ENCODE measurements around the gene SDC1. TPM values are rescaled to one million over a fixed set of nuclear protein-coding genes. Genes with fewer than 3 reads are reported as not detected.

Gene SDC1
- total RNA-seq, 1 donor from 2014 or later, result 2.1 TPM

DNA sequence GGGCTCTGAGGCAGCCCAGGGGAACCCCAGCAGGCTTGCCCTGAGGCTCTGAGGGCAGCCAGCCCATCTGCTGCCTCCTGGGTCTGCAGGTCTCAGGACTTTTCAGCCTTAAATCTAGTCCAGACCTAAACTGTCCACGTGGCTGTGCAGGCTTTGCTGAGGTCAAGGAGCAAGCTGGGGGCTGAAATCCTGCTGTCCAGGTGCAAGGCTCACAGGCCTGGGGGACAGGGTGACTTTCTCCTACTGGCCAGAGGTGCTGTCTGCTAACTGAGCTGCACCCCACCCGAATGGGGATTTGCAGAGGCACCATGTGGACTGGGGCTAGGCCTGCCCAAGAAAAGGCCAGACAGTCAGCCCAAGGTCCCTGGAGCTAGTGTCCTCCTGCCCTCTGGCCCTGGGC lies 32.1 kb downstream of the SDC1 start:
- no peaks in the 10 kb centered on the region for H3K9me3 ChIP-seq (ENCODE audit: control insufficient read depth in 3 of 3, low read length in 3 of 3)
- H3K36me3 ChIP-seq (ENCODE audit: control insufficient read depth in 3 of 3, insufficient read depth in 3 of 3, low read length in 3 of 3), result no peaks in the 10 kb centered on the region
- peaks cover 0 to 3% (median 0%) of the 10 kb centered on the region in 3 donors for H3K27me3 ChIP-seq (ENCODE audit: control insufficient read depth in 3 of 3, insufficient read depth in 3 of 3, low read length in 3 of 3)
- no peak overlapping the region for H3K27ac ChIP-seq (ENCODE audit: low read depth, low read length)
- H3K9ac ChIP-seq (ENCODE audit: low read depth in 1 of 3, low read length in 3 of 3), result no peak overlapping the region
- H3K4me3 ChIP-seq (ENCODE audit: low read length in 3 of 3), result no peak overlapping the region
- no peaks in the 10 kb centered on the region for H3K4me1 ChIP-seq (ENCODE audit: control insufficient read depth in 3 of 3, insufficient read depth in 3 of 3, low read length in 3 of 3)

DNA sequence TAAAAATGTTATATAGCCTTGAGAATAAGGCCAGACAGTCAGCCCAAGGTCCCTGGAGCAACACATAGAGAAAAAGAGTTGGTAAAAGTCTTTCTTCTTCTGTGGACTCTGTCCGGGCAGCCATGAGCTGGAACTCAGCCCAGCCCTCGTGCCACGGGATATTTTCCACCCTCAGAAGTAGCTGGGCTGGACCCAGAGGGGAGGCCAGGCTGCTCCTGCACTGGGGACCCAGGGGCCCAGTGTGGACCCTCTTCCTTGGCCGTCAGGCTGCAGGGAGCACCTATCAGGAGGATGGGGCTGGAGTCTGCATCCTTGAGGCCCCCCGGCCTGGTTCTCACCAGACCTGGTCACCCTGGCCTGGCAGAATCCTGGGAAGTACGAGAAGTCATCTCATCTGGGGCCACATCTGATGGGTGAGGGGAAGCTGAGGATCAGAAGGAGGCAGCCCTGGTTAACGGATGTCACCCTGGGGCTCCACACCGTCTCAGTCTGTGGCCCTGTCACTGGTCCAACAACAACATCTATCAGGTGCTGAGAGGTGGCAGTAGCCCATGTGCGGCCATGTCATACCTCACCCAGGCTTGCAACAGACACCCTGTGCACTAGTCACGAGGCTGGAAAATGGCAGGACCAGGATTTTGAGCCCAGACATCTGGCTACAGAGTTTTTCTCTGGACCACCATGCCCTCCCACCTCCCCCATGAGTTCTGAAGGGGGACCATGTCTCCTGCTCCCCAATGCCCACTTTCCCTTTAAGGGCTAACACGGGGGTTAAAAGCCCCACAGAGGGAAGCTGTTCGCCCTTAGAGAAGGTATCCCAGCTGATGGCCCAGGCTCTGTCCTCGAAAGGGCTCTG lies 33.0 kb downstream of the SDC1 start:
- no peak overlapping the region for H3K9ac ChIP-seq (ENCODE audit: low read depth in 1 of 3, low read length in 3 of 3)
- no peaks in the 10 kb centered on the region for H3K4me1 ChIP-seq (ENCODE audit: control insufficient read depth in 3 of 3, insufficient read depth in 3 of 3, low read length in 3 of 3)
- H3K4me3 ChIP-seq (ENCODE audit: low read length in 3 of 3), result no peak overlapping the region
- no peaks in the 10 kb centered on the region for H3K36me3 ChIP-seq (ENCODE audit: control insufficient read depth in 3 of 3, insufficient read depth in 3 of 3, low read length in 3 of 3)
- H3K9me3 ChIP-seq (ENCODE audit: control insufficient read depth in 3 of 3, low read length in 3 of 3), result no peaks in the 10 kb centered on the region
- H3K27me3 ChIP-seq (ENCODE audit: control insufficient read depth in 3 of 3, insufficient read depth in 3 of 3, low read length in 3 of 3), result peaks cover 0 to 6% (median 0%) of the 10 kb centered on the region in 3 donors
- no peak overlapping the region for H3K27ac ChIP-seq (ENCODE audit: low read depth, low read length)

DNA sequence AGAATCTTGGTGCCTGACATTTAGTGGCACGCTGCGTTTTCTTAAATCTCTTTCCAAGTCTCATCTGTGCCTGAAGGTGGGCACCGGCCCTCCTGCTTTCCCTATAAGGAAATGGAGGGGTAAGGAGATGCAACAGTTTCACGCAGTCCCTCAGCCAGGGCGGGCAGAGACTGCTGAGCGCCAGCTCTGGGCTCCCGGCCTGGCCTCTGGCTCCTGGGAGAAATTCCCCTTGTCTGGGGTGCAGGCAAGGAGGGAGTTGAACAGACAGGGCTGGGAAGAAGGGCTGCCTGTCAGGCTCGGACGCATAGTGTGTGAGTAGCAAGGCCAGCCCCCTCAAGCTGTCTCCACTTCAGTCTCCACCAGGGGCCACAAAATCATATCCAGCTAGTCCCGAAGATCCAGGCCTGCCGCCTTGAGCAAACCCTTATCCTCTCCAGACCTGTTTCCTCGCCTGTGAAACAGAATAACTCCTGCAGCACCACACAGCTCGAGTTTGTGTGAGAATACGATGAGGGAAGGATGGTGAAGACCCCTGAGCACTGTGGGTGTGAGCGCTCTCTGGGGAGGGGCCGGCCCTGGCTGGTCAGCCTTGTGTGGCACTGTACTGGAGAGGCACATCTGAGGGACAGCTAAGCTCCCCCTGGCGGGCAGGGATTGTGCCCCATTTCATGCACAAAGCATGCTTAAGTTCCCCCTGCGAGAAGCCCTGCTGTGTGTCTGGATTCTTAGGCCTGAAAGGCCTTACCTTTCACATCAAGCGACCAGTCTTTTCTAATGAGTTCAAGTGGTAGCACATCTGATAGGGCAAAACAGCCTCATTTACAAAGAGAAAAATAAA lies 33.8 kb downstream of the SDC1 start:
- H3K36me3 ChIP-seq (ENCODE audit: control insufficient read depth in 3 of 3, insufficient read depth in 3 of 3, low read length in 3 of 3), result no peaks in the 10 kb centered on the region
- H3K4me3 ChIP-seq (ENCODE audit: low read length in 3 of 3), result no peak overlapping the region
- H3K27ac ChIP-seq (ENCODE audit: low read depth, low read length), result no peak overlapping the region
- H3K27me3 ChIP-seq (ENCODE audit: control insufficient read depth in 3 of 3, insufficient read depth in 3 of 3, low read length in 3 of 3), result peaks cover 0 to 10% (median 0%) of the 10 kb centered on the region in 3 donors
- H3K4me1 ChIP-seq (ENCODE audit: control insufficient read depth in 3 of 3, insufficient read depth in 3 of 3, low read length in 3 of 3), result no peaks in the 10 kb centered on the region
- no peak overlapping the region for H3K9ac ChIP-seq (ENCODE audit: low read depth in 1 of 3, low read length in 3 of 3)
- H3K9me3 ChIP-seq (ENCODE audit: control insufficient read depth in 3 of 3, low read length in 3 of 3), result no peaks in the 10 kb centered on the region

DNA sequence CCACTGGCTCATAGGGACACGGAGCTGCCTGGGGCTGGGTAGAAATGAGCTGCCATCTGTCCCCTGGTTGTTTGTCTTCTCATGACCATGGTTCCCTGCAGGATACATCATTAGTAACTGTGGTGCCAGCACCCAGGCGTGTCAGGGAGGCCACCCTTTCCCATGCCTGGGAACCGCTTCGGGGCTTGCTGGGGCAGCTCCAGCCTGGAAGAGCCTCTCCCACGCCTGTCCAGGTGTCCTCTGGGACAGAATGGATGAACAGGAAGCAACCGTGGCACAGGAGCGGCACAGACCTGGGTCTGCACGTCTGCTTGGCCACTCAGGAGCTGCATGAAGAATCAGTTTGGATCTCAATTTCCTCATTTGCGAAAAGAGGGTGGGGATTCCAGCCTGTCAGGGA lies 34.8 kb downstream of the SDC1 start:
- H3K9ac ChIP-seq (ENCODE audit: low read depth in 1 of 3, low read length in 3 of 3), result no peak overlapping the region
- H3K36me3 ChIP-seq (ENCODE audit: control insufficient read depth in 3 of 3, insufficient read depth in 3 of 3, low read length in 3 of 3), result no peaks in the 10 kb centered on the region
- H3K4me3 ChIP-seq (ENCODE audit: low read length in 3 of 3), result no peak overlapping the region
- H3K9me3 ChIP-seq (ENCODE audit: control insufficient read depth in 3 of 3, low read length in 3 of 3), result no peaks in the 10 kb centered on the region
- H3K4me1 ChIP-seq (ENCODE audit: control insufficient read depth in 3 of 3, insufficient read depth in 3 of 3, low read length in 3 of 3), result no peaks in the 10 kb centered on the region
- no peak overlapping the region for H3K27ac ChIP-seq (ENCODE audit: low read depth, low read length)
- H3K27me3 ChIP-seq (ENCODE audit: control insufficient read depth in 3 of 3, insufficient read depth in 3 of 3, low read length in 3 of 3), result peaks cover 0 to 9% (median 0%) of the 10 kb centered on the region in 3 donors

DNA sequence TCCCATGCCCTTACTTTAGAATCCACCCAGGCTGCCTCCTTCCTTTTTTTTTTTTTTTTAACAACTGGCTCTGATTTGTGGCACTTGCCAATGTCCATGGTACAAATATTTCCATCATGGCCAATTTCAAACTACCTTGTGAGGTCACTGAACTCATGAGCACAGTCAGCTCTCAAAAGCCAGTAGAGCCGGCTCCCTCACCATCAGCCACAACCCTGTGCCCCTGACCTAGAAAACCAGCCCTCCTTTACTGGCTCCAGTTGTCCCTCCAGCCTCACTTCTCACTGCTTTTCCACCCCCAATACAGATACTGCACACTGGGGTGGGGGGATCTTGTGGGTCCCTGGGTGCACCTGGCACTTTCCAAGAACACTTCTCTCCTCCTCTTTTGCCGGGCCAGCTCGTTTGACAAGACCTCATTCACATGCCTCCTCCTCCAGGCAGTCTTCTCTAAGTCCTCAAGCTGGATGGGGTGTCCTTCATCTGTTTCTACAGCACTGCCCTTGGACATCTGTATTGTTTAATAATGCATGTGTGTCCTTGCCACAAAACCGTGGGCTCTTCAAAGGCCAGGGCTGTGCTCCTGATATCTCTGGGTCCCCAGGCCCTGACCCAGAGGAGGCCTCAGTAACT lies 35.5 kb downstream of the SDC1 start:
- Histone ChIP-seq H3K9me3 (ENCODE audit: control insufficient read depth in 3 of 3, low read length in 3 of 3) (no peaks in the 10 kb centered on the region), H3K9ac (ENCODE audit: low read depth in 1 of 3, low read length in 3 of 3) (no peak overlapping the region), H3K27ac (ENCODE audit: low read depth, low read length) (no peak overlapping the region), H3K4me1 (ENCODE audit: control insufficient read depth in 3 of 3, insufficient read depth in 3 of 3, low read length in 3 of 3) (no peaks in the 10 kb centered on the region), H3K36me3 (ENCODE audit: control insufficient read depth in 3 of 3, insufficient read depth in 3 of 3, low read length in 3 of 3) (no peaks in the 10 kb centered on the region), H3K4me3 (ENCODE audit: low read length in 3 of 3) (no peak overlapping the region), H3K27me3 (ENCODE audit: control insufficient read depth in 3 of 3, insufficient read depth in 3 of 3, low read length in 3 of 3) (peaks cover 0 to 15% (median 0%) of the 10 kb centered on the region in 3 donors)

DNA sequence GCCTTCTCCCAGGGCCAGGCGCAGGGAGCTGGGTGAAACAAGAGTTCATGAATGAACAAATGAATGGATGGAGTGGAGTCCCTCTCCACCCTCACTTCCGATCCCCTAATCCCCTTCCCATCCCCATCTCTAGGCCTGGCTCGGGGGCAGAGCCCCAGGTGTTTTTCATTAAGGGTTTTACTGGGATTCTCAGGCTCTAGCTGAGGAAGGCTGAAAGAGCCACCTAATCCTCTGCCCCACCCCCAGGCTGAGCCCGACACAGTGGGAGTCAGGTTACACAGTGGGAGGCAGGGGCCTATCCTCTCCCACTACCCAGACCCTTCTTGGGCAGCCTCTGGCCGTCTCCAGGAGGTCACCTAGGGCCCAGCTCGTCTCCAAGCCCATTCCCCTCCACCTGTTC lies 36.1 kb downstream of the SDC1 start:
- H3K27ac ChIP-seq (ENCODE audit: low read depth, low read length), result no peak overlapping the region
- H3K27me3 ChIP-seq (ENCODE audit: control insufficient read depth in 3 of 3, insufficient read depth in 3 of 3, low read length in 3 of 3), result peaks cover 0 to 16% (median 0%) of the 10 kb centered on the region in 3 donors
- no peaks in the 10 kb centered on the region for H3K4me1 ChIP-seq (ENCODE audit: control insufficient read depth in 3 of 3, insufficient read depth in 3 of 3, low read length in 3 of 3)
- no peaks in the 10 kb centered on the region for H3K9me3 ChIP-seq (ENCODE audit: control insufficient read depth in 3 of 3, low read length in 3 of 3)
- no peak overlapping the region for H3K4me3 ChIP-seq (ENCODE audit: low read length in 3 of 3)
- no peaks in the 10 kb centered on the region for H3K36me3 ChIP-seq (ENCODE audit: control insufficient read depth in 3 of 3, insufficient read depth in 3 of 3, low read length in 3 of 3)
- H3K9ac ChIP-seq (ENCODE audit: low read depth in 1 of 3, low read length in 3 of 3), result no peak overlapping the region

DNA sequence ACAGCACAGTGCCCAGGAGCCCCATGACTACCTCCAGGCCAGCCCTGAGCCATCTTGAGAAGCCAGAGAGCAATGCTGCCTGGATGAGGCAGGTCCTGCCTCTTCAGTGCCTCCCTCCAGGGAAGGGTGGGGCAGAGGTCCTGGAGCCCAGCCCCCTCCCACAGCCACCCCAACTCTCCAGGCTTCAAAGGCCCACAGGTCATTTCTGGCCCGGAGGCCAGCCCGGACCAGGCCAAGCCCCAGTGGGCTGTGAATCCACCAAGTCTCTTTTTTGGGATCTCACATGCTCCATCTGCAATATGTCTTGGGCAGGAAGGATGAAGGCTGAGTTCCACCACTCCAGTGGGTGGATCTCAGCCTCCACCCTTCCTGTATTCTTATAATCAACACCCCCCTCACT lies 36.7 kb downstream of the SDC1 start:
- Histone ChIP-seq H3K27ac (ENCODE audit: low read depth, low read length) (no peak overlapping the region), H3K36me3 (ENCODE audit: control insufficient read depth in 3 of 3, insufficient read depth in 3 of 3, low read length in 3 of 3) (no peaks in the 10 kb centered on the region), H3K4me1 (ENCODE audit: control insufficient read depth in 3 of 3, insufficient read depth in 3 of 3, low read length in 3 of 3) (no peaks in the 10 kb centered on the region), H3K9ac (ENCODE audit: low read depth in 1 of 3, low read length in 3 of 3) (no peak overlapping the region), H3K27me3 (ENCODE audit: control insufficient read depth in 3 of 3, insufficient read depth in 3 of 3, low read length in 3 of 3) (peaks cover 0 to 16% (median 0%) of the 10 kb centered on the region in 3 donors), H3K9me3 (ENCODE audit: control insufficient read depth in 3 of 3, low read length in 3 of 3) (no peaks in the 10 kb centered on the region), H3K4me3 (ENCODE audit: low read length in 3 of 3) (no peak overlapping the region)

DNA sequence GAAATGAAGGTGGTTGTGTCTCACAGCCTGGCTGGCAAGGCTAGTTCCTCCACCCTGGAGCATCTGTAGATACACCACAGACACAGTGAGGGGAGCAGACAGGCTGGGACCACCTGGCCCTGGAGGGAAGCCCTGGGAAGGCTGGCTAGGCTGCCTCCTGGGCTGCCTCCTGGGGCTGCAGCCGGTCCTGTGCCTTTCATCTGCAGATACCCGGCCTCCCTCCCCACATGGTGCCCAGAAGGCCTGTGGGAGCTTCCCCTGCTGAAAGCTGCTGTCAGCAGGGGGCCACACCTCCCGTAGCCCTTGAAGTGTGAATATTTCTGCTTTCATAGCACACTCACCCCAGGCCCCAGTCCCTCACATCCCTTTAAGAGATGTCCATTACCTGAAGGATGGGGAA lies 37.6 kb downstream of the SDC1 start:
- no peak overlapping the region for H3K9ac ChIP-seq (ENCODE audit: low read depth in 1 of 3, low read length in 3 of 3)
- no peaks in the 10 kb centered on the region for H3K4me1 ChIP-seq (ENCODE audit: control insufficient read depth in 3 of 3, insufficient read depth in 3 of 3, low read length in 3 of 3)
- H3K9me3 ChIP-seq (ENCODE audit: control insufficient read depth in 3 of 3, low read length in 3 of 3), result no peaks in the 10 kb centered on the region
- no peak overlapping the region for H3K4me3 ChIP-seq (ENCODE audit: low read length in 3 of 3)
- peaks cover 0 to 16% (median 0%) of the 10 kb centered on the region in 3 donors for H3K27me3 ChIP-seq (ENCODE audit: control insufficient read depth in 3 of 3, insufficient read depth in 3 of 3, low read length in 3 of 3)
- no peak overlapping the region for H3K27ac ChIP-seq (ENCODE audit: low read depth, low read length)
- H3K36me3 ChIP-seq (ENCODE audit: control insufficient read depth in 3 of 3, insufficient read depth in 3 of 3, low read length in 3 of 3), result no peaks in the 10 kb centered on the region

DNA sequence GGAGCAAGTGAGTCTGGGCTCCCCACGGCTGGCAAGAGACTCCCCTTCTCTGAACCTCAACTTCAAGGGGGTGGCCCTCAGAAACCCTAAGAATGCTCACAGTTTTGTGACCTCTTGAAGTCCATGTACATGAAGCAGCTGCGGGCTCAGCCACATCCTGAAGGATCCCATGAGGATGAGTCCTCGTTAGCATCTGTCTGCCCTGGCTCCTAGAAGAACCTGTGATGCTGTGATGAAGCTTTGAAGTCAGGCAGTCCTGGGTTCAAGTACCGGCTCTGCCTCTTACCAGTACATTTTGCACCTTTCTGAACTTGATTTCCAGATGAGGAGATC lies 38.1 kb downstream of the SDC1 start:
- Histone ChIP-seq H3K9ac (ENCODE audit: low read depth in 1 of 3, low read length in 3 of 3) (no peak overlapping the region), H3K36me3 (ENCODE audit: control insufficient read depth in 3 of 3, insufficient read depth in 3 of 3, low read length in 3 of 3) (no peaks in the 10 kb centered on the region), H3K27ac (ENCODE audit: low read depth, low read length) (no peak overlapping the region), H3K9me3 (ENCODE audit: control insufficient read depth in 3 of 3, low read length in 3 of 3) (no peaks in the 10 kb centered on the region), H3K4me3 (ENCODE audit: low read length in 3 of 3) (no peak overlapping the region), H3K4me1 (ENCODE audit: control insufficient read depth in 3 of 3, insufficient read depth in 3 of 3, low read length in 3 of 3) (no peaks in the 10 kb centered on the region), H3K27me3 (ENCODE audit: control insufficient read depth in 3 of 3, insufficient read depth in 3 of 3, low read length in 3 of 3) (peaks cover 0 to 16% (median 0%) of the 10 kb centered on the region in 3 donors)
